Stimulated activated CD4-positive, alpha-beta T cell treated with anti-CD3 and anti-CD28 coated beads, Interleukin-4, amount 100 ng/mL, for 1 hour (primary cell): ENCODE measurements around the gene PPP3CA.

Experiments
- DNase-seq: peaks from one replicate; pipeline ENCODE4 v3.0.0-alpha.2; 2020

PPP3CA gene

DNA sequence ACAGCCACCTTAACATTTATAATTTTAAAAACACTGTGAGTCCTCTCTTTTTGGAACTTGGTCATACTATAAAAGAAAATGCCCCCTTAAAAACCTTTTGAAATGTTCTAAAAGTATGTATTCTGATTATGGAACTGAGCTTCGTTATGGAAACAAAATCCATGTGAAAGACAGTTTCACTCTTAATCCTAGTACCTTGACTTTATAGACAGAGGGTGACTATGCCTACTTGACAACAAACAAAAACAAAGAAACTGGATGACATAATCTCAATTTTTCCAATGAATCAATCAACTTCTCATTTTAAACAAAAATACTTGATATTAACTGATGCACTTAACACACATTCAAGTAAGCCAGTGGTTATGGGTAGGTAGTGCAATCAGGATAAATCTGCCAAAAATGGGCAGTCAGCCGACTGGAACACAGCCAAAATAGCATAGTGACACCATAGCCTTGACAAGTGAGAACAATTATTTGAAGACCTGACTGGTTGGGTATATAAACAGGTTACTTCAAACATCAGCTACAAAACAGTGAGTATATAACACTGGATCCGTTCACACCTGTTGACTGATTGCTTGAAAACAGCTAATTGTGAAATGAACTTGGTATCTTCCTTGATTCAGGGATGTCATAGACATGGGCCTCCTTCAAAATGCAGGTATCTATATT, 265.5 kb downstream of the PPP3CA start:
- DNase-seq = no peak

DNA sequence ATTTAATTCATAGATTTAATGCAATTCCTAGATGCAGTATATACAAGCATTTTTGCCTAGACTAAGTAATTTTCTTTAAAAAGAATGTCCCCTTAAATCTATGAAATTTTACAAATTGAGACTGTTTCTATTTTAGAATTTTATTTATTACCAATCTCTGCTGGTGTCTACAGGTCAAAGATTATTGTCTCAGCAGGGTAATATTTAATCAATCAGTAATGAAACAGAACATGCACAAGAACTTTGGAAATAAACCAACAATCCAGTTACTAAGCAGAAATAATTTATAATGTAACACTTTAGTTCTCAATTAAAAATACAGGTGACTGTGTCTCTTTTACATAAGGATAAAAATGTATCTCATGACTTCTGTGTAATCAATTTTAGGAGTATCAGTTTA, 266.2 kb downstream of the PPP3CA start:
- no peak for DNase-seq

DNA sequence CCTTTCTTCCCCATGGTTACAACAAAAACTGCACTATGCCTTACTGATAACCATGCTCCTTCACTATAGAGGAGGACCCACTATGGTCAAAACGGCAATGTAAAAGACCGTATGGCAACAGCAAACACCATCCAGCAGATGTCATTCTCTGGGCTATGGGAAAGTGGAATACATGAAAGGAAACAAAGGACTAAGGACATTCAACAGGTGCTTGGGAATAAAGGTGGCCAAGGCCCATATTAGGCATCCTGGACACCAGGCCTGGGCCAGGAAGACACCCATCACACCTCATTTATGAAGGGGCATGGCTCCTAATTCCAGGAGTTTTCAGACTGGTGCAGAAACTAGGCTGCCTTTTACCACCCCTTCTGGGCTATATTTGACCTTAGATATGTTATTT, 268.4 kb downstream of the PPP3CA start:
- no peak for DNase-seq

DNA sequence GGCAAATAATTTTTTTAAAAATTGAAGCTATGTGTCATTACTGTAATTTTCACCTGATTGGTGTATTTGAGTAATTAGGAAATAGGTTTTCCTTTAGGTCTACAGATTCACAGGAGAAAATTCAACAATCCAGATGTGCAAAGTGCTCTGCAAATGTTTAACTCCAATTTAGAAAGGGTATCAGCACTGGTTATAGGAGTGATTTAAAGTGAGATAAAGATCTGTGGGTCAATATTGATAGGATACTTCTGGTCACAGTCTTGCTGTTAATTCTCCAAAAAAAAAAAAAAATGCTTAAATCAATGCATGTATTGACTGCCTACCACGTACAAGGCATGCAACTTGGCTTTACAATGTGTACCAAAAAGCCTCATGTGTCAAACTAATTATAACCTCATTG, 271.3 kb downstream of the PPP3CA start:
- DNase-seq = no peak

DNA sequence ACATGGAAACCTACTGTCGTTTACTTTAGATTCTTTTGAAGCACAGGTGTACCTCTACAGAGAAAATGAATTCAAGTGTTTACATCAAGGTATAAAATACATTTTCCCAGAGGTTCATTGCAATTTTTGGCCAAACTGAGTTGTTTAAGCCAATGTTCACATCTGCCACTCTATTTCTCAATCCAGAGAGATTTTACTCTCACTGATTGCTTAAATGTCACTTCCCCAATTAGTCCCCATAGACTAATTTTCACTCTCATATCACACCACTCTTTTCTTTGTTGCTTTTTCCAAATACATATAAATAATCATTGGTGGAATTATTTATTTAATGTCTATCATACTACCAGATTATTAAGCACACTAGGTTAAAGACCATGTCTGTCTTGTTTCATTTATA, 271.8 kb downstream of the PPP3CA start:
- DNase-seq = no peak

DNA sequence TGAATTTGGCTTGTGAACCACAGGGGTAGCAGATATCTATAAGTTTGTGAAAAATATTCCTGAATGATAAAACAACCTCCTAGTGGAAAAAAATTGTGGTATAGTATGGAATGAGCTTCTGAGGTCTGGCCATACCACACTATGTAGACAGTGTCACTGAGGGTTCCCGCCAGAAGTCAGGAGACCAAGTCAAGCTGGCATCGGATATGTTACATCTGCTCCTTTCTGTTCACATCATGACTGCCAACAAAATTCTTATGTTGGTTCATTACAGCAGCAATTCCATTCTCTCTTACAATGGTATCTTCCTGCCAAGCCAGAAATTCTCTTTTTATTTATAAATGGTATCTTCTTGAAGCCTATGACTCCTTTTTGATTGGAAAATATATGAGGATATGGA, 273.0 kb downstream of the PPP3CA start:
- no peak for DNase-seq

DNA sequence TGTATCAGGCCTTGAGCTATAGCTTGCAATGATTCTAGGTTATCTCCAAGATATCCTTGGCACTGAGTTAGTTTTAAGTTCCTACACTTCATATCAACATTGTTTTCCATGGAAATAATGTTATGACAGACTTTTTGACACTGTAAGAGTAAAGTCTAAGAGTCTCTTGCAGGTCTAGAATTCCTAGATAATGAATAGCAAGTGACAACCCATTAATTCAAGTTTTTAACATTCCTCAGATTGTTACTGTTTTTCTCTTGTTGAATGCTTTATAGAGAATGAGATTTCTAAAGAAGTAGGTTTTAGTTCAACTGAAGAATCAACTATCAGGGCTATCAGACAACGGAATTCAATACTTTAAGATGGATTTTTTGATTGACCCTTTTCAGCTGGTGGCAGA, 276.1 kb downstream of the PPP3CA start:
- DNase-seq = no peak

DNA sequence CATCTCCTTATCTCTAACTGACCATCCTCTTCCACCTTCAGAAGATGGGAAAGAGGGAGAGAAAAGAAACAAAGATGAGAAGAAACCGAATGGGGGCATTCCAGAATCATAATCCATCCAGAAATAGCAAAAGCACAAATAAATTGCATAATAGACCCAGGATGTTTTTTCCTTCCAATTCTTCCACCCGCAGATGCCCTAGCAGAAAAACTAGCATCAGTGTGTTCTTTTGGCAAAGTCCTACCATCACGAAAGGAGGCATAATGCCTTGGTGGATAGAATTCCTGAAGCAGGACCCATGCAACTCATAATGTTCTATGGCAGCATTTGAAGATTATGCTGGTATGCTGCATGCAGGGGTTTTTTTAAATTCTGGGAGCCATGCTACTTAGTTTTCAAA, 279.2 kb downstream of the PPP3CA start:
- no peak for DNase-seq

DNA sequence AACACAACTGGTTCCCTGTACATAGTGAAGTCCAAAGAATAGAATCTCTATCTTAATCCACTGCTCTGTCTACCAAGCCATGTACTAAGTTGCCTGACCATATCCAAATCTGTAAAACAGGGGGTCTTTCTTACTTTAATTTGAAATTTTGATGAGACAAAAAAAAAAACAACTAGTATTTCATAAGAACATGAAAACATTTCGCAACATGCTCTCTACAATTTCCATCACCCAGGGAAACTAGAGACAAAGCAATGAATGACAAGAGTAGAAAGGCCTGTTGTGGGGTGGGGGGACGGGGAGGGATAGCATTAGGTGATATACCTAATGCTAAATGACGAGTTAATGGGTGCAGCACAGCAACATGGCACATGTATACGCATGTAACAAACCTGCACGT, 279.9 kb downstream of the PPP3CA start:
- DNase-seq = no peak

DNA sequence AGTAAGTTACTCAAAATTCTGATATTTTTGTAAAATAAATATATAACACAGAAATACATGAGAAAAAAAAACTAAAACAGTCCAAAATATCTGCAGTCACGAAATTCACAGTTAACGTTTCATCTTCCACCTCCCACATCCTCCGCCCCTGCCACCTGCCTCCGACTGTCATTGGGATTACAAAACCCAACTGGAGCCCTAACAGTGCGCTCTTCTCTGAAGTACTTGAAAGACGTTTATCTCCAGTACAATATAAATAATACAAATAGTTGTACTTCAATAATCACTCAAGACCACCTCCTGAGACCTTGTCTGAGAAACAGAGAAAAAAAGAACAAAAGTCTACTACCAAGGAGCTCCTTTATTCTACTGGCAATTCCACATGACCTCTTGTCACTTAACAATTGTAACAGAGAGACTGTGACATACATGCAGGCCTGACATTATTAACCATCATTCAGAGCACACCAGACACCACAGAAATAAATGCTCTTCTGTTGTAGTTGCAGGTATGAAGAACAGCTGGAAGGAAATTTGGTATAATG, 280.6 kb downstream of the PPP3CA start:
- no peak for DNase-seq

DNA sequence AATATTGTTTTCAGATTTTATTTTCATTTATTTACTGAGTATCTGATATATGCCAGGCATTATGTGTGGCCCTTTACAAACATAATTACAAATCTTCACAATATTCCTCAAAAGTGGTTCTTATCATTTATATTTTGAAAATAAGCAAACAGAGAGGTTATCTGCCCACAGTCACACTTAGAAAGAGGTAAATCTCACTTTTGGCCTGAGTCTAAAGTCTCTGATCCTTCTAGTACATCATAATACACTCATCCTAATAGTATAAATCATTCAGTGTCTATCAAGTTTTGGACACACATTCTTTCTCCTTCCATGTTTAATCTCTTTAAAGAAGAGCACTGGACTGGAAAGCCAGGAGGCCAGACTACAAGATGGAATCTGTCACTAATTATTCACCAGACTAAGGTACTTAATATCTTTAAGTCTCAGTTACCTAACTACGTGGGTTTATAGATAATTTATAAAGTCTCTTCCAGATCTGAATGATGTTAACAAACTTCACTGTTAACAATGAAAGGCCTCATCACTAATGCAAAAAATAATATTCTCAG, 281.3 kb downstream of the PPP3CA start:
- no peak for DNase-seq

DNA sequence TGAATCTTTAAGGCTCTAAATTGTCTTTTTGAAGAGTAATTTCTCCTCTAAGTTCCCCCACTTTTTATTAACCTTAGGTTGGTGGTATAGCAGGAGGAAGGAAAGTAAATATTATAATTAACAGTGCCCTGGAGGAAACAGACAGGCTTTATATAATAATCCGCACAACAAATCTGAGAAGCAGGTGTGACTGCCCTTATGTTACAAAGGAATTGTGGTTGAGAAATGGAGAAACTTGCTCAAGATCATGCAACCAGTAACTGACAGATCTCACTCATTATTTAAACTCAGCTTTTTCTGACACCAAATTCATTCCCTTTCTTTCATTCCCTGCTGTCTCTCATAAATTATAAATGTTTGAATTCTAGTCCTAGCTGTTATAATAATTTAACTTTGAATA, 282.0 kb downstream of the PPP3CA start:
- no peak for DNase-seq

DNA sequence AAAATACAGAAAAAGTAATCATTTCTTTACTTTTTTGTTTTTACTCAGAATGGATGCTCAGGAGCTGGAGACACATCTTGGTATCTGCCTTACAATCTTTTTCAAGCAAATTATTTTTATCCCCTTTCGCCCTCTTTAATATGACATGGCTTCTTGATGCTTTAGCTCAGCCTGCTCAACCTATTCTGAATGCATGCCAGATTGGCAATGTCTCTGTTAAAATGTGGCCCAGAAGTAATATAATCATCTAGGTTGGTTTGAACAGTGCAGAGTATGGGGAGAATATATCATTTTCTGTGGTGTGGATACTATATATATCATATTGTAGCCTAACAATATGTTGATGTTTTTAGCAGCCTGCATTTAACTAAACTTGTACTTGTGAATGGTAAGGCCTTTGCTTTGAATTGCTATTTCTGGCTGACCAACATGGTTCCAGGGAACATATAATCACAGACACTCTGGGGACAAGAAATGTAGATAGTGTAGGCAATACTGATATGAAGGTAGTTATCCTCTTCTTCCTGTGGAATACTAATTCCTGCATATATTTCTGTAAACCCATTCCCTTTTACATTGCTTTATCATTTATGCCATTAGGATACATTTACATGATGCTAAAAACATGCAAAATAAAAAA, 282.7 kb downstream of the PPP3CA start:
- DNase-seq = no peak

DNA sequence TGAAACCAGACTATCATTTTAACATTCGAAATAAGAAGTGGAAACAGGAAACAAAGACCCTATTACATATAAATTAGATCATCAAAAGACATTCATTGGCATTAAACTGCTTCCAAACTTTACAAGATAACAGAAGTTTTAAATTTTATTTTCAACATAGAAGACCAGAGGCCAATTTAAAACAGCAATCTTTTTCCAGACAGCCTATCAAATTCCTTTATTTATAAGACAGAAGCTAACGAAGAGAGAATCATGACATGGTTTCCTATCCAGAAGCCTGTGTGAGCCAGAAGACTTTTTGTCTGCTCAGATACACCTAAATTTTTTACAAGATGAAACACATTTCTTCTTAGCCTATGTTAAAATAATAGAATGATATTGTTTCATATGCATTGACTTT, 291.9 kb downstream of the PPP3CA start:
- no peak for DNase-seq

DNA sequence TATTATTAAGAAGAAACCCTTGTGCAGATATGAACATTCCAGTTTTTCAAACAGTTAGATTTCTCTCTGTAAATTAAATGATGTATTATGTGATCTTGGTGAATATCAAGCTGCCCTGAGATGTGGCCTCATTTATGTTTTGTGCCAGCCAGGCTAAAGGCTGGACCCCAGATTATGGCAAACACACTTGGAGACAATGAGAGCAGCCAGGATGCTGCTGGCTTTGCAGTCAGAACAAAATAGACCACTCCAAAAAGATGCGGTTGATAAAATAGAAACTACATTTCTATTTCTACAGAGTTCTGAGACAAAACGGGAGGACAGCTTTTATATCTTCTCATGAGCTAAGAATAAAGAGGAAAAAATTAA, 296.5 kb downstream of the PPP3CA start:
- no peak for DNase-seq

DNA sequence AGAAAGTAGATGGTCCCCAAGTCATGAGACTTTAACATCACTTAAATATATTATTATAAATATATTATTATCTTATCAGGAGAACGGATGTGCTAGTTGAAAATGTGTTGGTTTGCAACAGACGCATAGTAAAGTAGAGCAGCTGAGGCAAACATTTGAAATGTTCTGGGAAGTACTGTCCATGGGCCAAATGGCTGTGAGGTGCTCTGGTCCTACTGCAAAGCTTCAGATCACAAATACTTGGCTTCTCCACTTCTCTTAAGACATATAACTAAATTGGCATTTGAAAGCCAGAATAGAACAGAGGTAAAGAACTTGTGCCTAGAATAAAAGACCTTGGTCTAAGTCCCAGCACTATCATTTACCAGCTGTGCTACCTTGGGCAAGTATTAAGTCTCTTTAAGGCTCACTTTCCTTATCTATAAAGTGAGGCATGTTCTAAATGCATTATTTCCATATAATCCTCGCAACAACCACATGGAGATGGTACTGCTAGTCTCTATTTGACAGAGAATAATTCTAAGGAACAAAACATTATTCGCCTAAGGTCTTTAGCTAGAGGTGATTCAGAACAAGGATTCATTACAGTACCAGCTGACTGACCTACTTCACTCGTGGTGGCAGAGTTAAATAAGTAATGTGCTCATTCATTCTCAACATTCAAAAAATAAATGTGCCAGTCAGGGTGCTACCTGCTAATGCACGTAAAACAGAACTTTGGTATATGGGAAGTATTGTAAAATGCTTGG, 297.1 kb downstream of the PPP3CA start:
- DNase-seq = no peak

DNA sequence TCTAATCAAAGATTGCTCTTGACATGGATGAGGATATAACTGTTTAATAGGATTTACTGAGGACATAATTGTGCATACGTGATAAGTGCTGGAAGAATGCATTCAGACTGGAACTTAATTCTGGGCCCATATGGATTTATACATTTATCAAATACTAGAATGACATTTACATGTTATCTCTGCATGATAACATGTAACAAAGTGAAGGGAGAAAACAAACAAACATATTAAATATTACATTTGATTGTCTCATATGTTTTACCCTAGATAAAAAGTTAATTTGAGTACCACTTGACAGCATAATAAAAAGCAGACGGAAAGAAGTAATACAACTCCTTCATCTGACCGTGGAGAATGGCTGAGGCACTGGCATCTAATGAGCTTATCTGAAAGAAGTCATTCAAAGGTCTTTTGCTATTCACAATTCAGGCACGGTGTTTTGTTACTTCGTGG, 297.8 kb downstream of the PPP3CA start:
- DNase-seq = no peak

DNA sequence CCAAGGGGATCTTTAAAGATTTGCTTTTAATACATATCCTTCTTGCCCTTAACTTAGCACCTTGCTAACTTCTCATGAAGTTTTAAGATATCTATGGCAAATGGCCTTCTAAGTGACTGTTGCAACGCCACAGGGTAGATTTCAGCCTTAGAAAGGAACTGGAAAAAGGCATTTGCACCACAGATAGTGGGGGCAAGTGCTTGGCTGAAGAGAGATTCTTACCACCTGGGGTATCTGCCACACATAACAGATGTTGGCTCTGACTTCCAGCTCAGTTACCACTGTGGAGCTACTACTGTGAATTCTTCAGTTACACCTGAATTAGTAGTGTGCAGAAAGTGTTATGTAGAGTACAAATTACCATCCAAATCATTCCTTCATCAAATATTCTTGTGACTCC, 302.6 kb downstream of the PPP3CA start:
- DNase-seq = no peak

DNA sequence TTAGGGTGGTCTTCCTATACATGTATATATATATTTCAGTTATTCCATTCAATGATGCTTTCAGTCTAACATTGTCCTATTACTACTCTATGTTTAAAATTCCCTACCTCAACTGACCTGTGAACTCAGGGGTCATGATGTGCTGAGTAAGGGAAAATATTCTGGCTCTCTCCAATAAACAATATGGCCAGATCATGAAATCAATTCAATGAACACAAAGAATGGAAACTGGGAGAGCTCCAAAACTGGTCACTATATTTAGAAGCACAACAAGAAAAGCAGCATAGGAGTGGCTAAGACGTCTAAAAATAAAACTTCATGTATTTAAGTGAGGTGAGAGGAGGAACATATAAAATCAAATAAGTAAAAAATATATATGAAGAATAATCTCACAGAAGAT, 304.5 kb downstream of the PPP3CA start:
- DNase-seq = no peak

DNA sequence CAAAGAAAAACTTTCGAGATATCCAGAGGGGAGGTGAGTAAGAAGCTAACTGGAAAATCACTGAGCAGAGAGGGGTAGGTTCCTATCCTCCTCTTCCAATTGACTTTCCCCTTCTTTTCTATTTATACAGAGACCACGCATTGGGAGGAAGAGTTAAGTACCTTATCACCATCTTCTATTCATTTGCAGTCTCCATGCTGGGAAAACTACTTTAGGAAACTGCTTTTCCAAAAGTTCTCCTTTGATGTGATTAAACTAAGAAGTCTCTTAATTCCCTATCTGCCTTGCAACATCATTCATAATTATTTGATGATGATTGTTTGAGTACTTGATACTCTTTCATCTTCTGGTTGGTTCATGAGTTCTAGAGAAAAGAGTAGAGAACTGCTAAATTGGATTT, 306.6 kb downstream of the PPP3CA start:
- no peak for DNase-seq

DNA sequence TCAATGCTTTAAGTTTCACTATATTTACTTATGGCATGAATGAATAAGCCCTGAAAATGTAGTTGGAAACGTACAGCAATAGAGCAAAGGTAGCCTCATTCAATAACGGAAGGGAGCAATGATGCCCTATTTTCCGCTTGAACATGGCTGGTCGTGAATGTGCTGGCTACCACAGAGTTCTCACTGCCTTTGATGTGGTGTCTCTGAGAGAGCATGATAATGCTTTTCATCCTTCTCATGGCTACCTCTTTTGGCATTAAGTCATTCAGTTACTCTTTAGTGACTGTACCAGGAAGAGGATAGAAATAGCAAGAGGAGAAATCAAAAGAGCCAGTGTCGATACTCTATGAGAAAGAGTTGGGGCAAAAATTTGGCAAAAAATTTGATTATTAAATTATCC, 308.0 kb downstream of the PPP3CA start:
- no peak for DNase-seq

DNA sequence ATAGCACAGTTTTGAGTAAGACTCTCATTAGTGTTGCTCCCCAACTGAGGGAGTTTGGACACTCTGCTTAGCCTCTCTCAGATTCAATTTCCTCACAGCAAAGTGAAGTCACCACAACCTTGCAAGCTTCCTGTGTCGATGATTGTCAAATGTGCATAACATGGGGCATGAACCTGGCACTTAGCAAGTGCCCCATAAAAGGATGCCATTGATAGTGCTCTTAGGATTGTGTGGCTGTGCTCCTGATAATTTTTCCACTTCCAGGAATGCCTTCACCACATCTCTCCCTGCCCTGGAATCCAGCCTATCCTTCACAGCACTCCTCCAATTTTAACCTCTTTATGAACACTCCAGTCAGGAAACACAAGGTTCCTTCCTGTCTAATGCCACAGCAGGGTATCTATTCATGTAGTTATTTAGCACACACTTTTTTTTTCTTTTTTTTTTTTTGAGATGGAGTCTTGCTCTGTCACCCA, 309.4 kb downstream of the PPP3CA start:
- DNase-seq = no peak

DNA sequence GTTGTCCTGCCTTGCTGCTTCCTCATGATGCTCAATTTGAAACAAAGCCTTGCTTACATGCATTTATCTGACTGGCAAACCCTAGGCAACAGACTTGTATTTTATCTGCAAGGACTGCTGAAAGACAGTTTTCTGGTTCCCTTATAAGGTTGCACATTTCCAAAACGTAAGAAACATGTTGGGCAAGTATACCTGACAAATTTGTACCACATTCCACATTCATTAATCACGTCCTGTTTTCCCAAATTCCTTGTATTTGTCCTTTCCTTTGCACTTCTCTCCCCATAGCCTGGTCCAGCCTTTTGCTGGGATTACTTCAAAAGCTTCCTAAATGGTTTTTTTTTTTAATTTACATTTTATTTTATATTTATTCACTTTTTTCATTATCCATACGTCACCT, 310.1 kb downstream of the PPP3CA start:
- DNase-seq = no peak

DNA sequence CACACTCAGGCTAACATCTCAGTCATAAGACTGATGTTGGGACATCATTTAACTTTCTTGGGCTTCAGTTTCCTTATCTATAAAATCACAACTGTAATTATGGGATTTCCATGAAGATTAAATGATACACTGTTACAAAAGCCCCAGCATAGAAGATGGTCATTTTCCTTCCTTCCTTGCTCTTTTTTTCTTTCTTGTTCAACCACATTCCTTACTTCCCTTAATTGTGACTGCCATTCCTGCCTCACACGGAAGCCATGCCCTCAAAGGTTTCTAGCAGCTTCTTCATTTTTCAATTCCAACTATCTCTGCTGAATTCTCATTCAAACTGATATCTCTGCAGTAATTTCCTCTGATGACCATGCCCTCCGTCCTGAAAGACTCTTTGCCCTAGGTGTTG, 311.8 kb downstream of the PPP3CA start:
- DNase-seq = no peak
